H1 (cell line): ENCODE results near the gene SMAD7.

Experiments used
- EGR1 ChIP-seq: IDR thresholded peaks from 2 replicates; pipeline ENCODE4 v1.6.1; 2011; ENCODE audit warnings: low read depth, low read length, borderline replicate concordance
- HDAC6 ChIP-seq: IDR thresholded peaks from one replicate; pipeline ENCODE4 v1.7.1; 2012; ENCODE audit warnings: low read depth, mild to moderate bottlenecking, inconsistent platforms, low read length, moderate library complexity
- JUN ChIP-seq: IDR thresholded peaks from 2 replicates; pipeline ENCODE4 v1.6.1; 2011; ENCODE audit warnings: low read depth, mild to moderate bottlenecking, improper control_type of control experiment, low read length
- JUND ChIP-seq: IDR thresholded peaks from 2 replicates; pipeline ENCODE4 v1.6.1; 2011; ENCODE audit warnings: mild to moderate bottlenecking, improper control_type of control experiment, low read length
- POLR2AphosphoS5 ChIP-seq: IDR thresholded peaks from 2 replicates; pipeline ENCODE4 v1.6.1; 2011; ENCODE audit warnings: low read depth, low read length
- RAD21 ChIP-seq, 2 experiments: IDR thresholded peaks in 1 of 2; conservative IDR thresholded peaks in 1 of 2; 2 replicates each; pipeline ENCODE4 v1.6.1; 2011; ENCODE audit warnings: low read depth in 2 of 2, low read length in 2 of 2, improper control_type of control experiment in 1 of 2, inconsistent platforms in 1 of 2, mild to moderate bottlenecking in 1 of 2, moderate library complexity in 1 of 2
- TAF1 ChIP-seq: IDR thresholded peaks from 2 replicates; pipeline ENCODE4 v1.6.1; 2011; ENCODE audit warnings: mild to moderate bottlenecking, low read depth, low read length
- YY1 ChIP-seq: IDR thresholded peaks from 2 replicates; pipeline ENCODE4 v1.6.1; 2011; ENCODE audit warnings: low read depth, mild to moderate bottlenecking, low read length
- ZNF274 ChIP-seq: IDR thresholded peaks from 2 replicates; pipeline ENCODE4 v1.7.0; 2012; ENCODE audit warnings: low read length, borderline replicate concordance; ENCODE audit errors: extremely low read depth
- TF ChIP-seq, protein P1 (sequence below), 3 experiments: IDR thresholded peaks; 1 replicate in 2 of 3; 2 replicates in 1 of 3; pipeline versions ENCODE4 v1.5.1 to v1.6.1; 2011; ENCODE audit warnings: low read length in 3 of 3, mild to moderate bottlenecking in 3 of 3, inconsistent platforms in 2 of 3, low read depth in 1 of 3, moderate library complexity in 1 of 3; ENCODE audit not compliant: insufficient read depth in 1 of 3; ENCODE audit errors: control extremely low read depth in 1 of 3

- TF ChIP-seq, protein P1, sequence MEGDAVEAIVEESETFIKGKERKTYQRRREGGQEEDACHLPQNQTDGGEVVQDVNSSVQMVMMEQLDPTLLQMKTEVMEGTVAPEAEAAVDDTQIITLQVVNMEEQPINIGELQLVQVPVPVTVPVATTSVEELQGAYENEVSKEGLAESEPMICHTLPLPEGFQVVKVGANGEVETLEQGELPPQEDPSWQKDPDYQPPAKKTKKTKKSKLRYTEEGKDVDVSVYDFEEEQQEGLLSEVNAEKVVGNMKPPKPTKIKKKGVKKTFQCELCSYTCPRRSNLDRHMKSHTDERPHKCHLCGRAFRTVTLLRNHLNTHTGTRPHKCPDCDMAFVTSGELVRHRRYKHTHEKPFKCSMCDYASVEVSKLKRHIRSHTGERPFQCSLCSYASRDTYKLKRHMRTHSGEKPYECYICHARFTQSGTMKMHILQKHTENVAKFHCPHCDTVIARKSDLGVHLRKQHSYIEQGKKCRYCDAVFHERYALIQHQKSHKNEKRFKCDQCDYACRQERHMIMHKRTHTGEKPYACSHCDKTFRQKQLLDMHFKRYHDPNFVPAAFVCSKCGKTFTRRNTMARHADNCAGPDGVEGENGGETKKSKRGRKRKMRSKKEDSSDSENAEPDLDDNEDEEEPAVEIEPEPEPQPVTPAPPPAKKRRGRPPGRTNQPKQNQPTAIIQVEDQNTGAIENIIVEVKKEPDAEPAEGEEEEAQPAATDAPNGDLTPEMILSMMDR (IDR thresholded peaks at IDR 0.05; ENCODE audit: control extremely low read depth in 1 of 3, insufficient read depth in 1 of 3, low read depth in 1 of 3, low read length in 3 of 3) = no peak
- TF ChIP-seq YY1 = no peak
- no peak for TF ChIP-seq EGR1
- TF ChIP-seq POLR2AphosphoS5 = no peak
- TF ChIP-seq JUN = no peak
- no peak for TF ChIP-seq RAD21 (IDR thresholded peaks at IDR 0.05 in 1 of 2, conservative IDR thresholded peaks at IDR 0.05 in 1 of 2; ENCODE audit: low read depth in 2 of 2, low read length in 2 of 2)
- TF ChIP-seq HDAC6 = no peak
- TF ChIP-seq ZNF274 = no peak
- TF ChIP-seq JUND = no peak
- TF ChIP-seq TAF1 = no peak
Observed at GRCh38 chr18:48919547-48919946, 31.2 kb downstream of the SMAD7 start.
